Astrocyte (in vitro differentiated cells and primary cell): ENCODE measurements around the gene TUBG2.

ENCODE experiments used
- EZH2 ChIP-seq: IDR thresholded peaks from 2 replicates; pipeline ENCODE4 v1.6.1; 2012; ENCODE audit warnings: mild to moderate bottlenecking, low read length, inconsistent platforms; ENCODE audit not compliant: insufficient read depth
- TF ChIP-seq, protein P1 (sequence below): IDR thresholded peaks from 2 replicates; pipeline ENCODE4 v1.5.1; 2011; ENCODE audit warnings: low read depth, mild to moderate bottlenecking, inconsistent platforms, low read length, moderate library complexity; ENCODE audit not compliant: insufficient read depth

DNA sequence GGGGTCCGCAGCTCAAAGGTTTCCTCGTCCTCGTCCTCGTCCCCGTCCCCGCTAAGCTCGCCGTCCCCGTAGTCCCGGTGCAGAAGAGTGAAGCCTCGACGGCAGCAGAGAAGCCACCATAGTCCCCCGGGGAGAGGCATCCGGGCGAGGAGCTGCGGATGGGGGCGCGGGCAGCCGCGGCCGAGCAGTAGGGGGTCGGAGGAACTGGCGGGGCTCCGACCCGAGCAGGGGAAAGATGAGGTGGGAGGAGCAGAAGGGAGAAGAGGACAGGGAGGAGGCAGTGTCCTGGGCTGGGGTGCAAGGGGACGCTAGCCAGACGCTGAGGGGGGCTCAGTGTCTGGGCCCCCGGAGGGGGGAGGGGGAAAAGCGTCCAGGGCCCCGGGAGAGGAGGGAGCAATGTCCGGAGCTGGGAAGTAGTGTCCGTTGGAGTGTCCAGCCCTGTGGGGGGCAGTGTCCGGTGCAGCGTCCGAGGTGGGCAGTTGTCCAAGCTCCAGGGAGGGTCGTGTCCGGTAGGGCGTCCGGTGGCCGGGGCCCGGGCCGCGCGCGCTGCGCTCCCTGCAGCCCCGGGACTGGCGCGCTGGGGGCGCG is 17.4 kb downstream of the TUBG2 start, which contains the start of gene PLEKHH3:
- TF ChIP-seq, protein P1, sequence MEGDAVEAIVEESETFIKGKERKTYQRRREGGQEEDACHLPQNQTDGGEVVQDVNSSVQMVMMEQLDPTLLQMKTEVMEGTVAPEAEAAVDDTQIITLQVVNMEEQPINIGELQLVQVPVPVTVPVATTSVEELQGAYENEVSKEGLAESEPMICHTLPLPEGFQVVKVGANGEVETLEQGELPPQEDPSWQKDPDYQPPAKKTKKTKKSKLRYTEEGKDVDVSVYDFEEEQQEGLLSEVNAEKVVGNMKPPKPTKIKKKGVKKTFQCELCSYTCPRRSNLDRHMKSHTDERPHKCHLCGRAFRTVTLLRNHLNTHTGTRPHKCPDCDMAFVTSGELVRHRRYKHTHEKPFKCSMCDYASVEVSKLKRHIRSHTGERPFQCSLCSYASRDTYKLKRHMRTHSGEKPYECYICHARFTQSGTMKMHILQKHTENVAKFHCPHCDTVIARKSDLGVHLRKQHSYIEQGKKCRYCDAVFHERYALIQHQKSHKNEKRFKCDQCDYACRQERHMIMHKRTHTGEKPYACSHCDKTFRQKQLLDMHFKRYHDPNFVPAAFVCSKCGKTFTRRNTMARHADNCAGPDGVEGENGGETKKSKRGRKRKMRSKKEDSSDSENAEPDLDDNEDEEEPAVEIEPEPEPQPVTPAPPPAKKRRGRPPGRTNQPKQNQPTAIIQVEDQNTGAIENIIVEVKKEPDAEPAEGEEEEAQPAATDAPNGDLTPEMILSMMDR = no peak
- TF ChIP-seq EZH2 = no peak
